Erythroblast (primary cell): ENCODE measurements around the gene APOC1.

Experiments used
- GATA1 ChIP-seq: IDR thresholded peaks from 2 replicates; pipeline ENCODE4 v1.6.1; 2011; ENCODE audit warnings: low read depth, mild to moderate bottlenecking, control low read depth, low read length, moderate library complexity
- POLR2A ChIP-seq: IDR thresholded peaks from 2 replicates; pipeline ENCODE4 v1.6.1; 2011; ENCODE audit warnings: mild to moderate bottlenecking, low read length

DNA sequence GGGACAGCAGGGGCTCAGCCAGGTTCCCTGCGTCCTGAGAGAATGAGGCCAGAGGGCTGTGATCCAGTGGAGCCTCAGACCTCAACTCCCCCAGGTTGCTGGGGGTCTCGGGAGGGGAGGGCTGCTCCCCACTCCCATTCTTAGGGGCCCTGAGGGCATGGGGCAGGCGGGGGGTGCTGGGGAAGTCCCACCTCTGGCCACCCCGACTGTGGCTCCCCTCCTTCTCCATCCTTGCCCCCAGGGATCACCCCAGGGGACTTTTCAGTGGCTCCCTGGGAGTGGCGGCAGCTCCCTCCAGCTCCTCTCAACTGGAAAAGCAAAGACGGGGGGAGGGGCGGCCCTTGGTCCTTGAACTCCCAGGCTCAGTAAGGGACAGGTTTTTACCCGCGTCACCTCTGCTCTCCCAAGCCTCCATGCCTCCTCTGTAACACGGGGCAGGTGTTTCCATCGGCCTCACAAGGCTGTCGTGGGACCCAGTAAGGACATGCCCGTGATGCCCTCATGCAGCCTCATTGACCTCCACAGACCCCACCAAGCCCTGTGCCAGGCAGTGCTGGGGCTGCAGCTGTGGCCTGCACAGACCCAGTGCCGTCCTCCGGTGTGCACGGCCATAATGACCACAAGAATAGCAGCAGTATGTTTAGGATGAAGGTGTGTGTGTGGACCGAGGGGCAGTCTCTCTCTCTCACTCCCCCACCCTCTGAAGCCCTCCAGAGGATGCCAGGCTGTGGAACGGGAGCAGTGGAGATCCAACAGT lies 34.9 kb upstream of the APOC1 start:
- TF ChIP-seq POLR2A (no peak), GATA1 (no peak)
